G401.6 (cell line): ENCODE measurements around the gene SETD1B.
"Not testable (repeated sequence)": the region's sequence is repeated elsewhere in the genome, so short reads cannot be mapped to it uniquely, and the experiment has no call there.

Experiments
- FAIRE-seq: peaks from 2 replicates; lab custom pipeline; 2012; peaks lifted over from hg19 to GRCh38; lab: Jason Lieb, UNC

SETD1B gene

DNA sequence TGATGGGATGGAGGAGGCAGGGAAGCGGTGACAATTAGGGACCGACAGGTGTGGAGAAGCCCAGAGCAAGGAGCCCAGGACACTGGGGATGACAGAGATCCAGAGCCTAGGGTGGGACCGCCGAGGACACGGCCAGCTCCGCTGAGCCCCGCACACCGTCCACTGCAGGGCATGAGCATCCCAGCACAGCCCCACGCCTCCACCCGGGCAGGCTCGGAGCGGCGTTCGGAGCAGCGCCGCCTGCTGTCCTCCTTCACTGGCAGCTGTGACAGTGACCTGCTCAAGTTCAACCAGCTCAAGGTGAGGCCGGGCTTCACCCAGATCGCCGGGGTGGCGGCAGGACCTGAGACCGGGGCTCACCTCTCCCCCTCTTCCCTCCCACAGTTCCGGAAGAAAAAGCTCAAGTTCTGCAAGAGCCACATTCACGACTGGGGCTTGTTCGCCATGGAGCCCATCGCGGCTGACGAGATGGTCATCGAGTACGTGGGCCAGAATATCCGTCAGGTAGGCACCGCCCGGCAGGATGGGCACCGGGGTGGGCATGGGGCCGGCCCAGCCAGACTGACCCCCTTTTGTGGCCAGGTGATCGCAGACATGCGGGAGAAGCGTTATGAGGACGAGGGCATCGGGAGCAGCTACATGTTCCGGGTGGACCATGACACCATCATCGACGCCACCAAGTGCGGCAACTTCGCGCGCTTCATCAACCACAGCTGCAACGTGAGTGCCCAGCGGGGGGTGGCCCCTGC lies 23.7 kb downstream of the SETD1B start:
- FAIRE-seq = no peak

DNA sequence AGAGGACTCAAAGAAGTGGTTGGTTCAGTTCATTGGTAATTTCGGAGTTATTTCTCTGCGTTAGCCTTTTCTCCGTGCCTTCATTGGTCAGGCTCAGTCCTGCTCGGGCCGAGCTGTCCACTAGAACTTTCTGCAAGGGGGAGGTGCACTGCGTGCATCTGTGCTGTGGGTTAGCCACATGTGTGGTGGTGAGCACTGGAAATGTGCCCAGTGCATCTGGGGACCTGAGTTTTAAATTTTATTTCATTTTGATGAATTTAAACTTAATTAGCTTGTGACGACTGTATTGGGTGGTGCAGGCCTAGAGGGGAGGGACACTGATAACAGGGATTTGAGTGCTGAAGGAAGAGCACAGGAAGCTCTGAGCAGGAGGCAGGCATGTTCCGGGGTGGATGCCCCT lies 24.5 kb downstream of the SETD1B start:
- FAIRE-seq = no peak

- FAIRE-seq = no peak
These were observed 25.0 kb downstream of the SETD1B start for GRCh38 chr12:121828826-121829225.

- no peak for FAIRE-seq
These were observed 25.6 kb downstream of the SETD1B start for GRCh38 chr12:121829250-121829918.

DNA sequence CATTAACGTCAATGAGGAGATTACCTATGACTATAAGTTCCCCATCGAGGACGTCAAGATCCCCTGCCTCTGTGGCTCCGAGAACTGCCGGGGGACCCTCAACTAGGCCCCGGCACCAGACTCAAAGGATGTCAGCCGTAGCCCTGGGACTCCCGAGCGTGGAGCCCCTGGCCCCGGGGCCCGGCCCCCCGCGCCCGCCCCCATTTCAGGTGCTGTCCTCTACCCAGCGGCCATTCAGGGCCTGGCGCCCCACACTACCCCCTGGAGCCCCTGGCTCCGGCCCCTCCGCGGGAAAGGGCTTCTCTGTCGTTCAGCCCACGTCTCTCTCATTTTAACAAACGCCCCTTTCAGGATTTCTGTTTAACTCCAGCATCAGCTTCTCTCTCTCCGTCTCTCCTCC lies 26.3 kb downstream of the SETD1B start:
- FAIRE-seq = no peak

GRCh38 chr12:121830588-121831265 lies 26.9 kb downstream of the SETD1B start:
- FAIRE-seq = no peak

- FAIRE-seq = no peak
These were observed 27.9 kb downstream of the SETD1B start for GRCh38 chr12:121831571-121832245.

- FAIRE-seq = no peak
These were observed 33.9 kb downstream of the SETD1B start for GRCh38 chr12:121837680-121838079.

DNA sequence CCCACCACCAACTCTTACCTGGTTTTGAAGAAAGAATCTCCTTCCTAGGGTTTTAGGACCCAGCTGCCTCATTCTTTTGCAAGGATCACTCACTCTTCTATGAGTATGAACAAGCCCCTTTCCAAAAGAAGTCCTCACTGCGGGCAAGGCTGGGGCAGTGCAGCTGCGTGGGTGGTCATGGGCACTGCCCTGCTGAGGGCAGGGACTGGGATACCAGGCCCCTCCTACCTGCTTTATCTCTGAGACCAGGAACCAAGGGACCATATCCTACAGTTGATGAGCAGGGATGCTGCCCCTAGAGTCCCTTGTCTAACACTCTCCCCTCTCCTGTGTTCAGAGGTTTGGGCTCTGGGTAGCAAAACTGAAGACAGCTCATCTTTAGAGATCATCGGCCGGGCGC lies 34.3 kb downstream of the SETD1B start:
- no peak for FAIRE-seq

- FAIRE-seq = peak; percentile 98
These were observed 35.5 kb downstream of the SETD1B start for GRCh38 chr12:121839106-121839992.

DNA sequence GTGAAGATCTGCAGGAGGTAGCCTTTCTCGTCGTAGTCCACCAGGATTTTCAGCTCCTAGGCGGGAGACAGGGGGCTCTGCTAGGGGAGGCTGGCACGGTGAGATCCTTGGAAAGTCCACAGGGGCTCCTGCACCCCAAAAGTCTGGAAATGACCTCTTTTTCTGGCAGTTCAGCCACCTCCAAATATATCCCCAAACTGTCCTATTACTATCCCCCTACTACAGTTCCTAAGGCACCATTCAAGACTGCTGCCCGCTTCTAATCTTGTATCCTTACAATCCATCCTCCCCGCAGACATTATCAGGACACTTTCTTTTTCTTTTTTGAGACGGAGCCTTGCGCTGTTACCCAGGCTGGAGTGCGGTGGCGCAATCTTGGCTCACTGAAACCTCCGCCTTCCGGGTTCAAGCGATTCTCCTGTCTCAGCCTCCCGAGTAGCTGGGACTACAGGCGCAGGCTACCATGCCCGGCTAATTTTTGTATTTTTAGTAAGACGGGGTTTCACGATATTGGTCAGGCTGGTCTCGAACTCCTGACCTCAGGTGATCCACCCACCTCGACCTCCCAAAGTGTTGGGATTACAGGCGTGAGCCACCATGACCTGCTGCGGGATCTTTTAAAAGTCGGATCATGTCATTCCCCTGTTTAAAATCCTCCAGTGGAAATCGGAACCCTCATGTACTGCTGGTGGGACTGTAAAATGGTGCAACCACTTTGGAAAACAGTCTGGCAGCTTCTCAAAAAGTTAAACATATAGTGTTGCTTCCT lies 36.4 kb downstream of the SETD1B start:
- FAIRE-seq = no peak

DNA sequence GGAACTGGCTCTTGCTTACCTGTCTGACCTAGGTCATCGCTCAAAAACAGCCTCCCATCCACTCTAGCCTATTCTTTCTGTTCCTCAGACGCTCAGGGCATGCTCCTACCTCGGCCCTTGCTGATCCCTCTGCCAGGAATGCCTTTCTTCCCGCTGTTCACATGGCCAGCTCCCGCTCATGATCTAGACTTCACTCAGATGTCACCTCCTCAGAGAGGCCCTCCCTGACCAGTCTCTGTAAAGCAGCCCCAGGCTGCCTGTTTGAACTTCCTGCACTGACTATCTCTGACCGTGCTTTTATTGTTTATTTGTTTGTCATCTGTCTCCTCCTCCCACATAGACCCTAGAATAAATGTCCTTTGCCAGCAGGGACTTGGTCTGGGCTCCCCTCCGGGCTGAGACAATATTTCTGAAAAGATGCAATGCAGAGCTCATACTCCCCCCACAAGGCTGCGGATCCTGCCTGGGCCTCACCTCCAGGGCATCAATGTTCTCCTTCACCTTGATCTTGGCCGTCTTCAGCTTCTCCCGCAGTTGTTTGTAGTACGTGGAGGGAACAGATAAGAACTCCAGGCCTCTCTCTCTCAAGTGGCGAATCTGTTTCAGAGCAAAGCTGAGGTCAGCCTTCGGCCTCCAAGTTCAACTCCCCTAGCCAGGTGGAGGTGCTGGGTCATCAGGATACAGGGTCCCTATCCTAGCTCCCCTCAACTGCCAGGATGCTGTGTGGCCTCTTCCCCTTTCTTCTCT lies 39.6 kb downstream of the SETD1B start:
- no peak for FAIRE-seq

DNA sequence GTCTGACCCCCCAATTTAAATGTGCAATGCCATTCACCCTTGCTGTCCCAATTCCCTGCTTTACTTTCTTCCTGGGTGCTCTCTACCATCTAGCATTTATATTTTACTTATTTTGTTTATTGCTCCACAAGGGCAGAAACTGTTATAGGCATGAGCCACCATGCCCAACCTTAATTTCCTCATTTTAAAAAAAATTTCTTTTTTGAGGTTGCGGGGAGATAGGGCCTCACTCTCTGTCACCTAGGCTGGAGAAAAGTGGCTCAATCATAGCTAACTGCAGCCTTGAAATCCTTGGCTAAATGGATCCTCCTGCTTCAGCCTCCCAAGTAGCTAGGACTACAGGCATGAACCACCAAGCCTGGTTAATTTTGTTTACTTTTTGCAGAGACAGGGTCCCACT lies 41.9 kb downstream of the SETD1B start:
- FAIRE-seq = no peak

DNA sequence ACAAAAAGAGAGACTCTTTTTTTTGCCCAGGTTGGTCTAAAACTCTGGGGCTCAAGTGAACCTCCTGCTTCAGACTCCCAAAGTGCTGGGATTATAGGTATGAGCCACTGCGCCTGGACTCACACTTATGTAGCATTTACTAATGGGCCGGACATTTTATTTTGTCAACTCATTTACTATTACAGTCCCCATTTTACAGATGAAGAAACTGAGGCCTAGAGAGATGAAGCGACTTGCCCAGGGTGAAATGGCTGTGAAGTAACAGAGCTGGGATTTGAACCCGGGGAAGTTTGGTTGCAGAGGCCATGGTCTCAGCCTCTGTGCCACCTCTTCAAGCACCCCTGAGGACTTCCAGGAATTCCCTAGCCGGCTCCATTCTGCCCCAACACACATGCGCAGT lies 45.4 kb downstream of the SETD1B start:
- no peak for FAIRE-seq

- no peak for FAIRE-seq
These were observed 45.9 kb downstream of the SETD1B start for GRCh38 chr12:121849665-121850064.

DNA sequence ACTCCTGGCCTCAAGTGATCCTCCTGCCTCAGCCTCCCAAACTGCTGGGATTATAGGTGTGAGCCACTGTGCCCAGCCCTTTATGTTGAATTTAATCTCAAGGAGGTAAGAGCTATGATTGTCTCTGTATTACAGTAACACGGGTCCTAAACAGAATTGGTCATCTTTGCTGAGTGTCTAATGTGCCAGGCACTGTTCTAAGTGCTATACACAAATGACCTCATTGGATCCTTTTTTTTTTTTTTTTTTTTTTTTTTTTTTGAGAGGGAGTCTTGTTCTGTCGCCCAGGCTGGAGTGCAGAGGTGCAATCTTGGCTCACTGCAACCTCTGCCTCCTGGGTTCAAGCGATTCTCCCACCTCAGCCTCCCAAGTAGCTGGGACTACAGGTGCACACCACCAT lies 48.6 kb downstream of the SETD1B start:
- not testable (repeated sequence) for FAIRE-seq

DNA sequence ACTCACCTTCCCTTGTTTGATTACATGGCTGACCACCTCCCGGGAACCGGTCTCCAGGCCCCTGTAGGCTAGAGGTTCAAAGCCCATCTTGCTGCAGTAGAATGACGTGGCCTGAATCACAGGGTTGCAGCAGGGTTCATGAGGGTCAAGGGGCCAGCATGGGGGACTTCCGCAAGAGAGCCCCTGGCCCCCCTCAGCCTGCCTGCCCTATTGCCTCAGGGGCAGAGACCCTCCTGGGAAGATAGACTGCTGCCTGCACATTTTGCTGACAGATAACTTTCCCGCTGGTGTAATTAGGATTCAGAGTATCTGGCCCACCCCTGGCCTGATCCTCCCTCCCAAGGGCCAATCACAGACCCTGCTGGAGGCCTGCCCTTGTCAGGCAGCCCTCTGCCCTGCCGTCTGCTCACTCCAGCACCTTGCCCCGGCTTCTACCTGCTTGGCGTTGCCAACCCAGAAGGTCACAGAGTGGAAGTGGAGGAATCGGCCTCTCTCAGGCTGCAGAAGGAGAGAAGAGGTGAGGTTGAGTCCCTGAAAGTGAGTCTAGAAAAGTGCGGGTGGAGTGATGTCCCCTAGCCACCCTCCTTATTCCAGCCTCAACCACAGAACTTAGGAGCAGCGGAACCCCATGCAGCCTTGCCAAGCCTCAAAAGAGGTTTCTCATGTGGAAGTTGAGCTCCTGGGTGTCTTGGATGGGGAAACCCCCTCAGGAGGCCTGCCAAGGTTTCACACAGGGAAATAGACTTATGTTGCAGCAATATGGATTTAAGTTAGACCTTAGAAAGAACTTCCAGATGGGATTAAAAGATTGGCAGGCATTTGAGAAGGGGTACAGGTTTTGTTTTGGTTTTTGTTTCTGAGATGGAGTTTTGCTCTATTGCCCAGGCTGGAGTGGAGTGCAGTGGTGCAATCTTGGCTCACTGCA lies 53.8 kb downstream of the SETD1B start:
- no peak for FAIRE-seq

DNA sequence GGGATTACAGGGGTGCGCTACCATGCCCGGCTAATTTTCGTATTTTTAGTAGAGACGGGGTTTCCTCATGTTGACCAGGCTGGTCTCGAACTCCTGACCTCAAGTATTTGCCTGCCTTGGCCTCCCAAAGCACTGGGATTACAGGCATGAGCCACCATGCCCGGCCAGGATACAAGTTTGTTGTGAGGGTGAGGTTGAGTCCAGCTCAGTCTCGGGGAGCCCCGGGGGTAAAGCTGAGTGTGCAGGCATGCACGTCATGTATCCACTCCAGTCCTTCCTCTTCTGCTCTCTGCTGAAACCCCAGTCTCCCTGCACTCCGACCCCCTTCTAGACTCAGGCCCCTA lies 54.5 kb downstream of the SETD1B start:
- FAIRE-seq = no peak
